CD4-positive, alpha-beta T cell treated with Interleukin-10 for 1 hour (primary cell): ENCODE results near the gene PDE5A.
"Not testable (repeated sequence)": the region's sequence is repeated elsewhere in the genome, so short reads cannot be mapped to it uniquely, and the experiment has no call there.

Experiments used
- DNase-seq: peaks from one replicate; pipeline ENCODE4 v3.0.0-alpha.2; 2020

PDE5A gene

DNA sequence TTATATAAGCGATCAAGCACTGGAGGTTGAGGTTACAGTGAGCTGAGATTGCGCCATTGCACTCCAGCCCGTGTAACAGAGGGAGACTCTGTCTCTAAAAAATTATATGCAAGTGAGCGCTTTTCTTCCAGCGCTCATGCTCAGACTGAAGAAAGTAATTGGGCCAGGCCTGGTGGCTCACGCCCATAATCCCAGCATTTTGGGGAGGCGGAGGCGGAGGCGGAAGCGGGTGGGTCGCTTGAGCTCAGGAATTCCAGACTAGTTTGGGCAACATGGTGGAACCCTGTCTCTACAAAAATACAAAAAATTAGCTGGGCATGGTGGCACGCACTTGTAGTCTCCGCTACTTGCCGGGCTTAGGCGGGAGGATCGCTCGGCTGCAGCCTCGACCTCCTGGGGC lies 172.9 kb downstream of the PDE5A start:
- not testable (repeated sequence) for DNase-seq

DNA sequence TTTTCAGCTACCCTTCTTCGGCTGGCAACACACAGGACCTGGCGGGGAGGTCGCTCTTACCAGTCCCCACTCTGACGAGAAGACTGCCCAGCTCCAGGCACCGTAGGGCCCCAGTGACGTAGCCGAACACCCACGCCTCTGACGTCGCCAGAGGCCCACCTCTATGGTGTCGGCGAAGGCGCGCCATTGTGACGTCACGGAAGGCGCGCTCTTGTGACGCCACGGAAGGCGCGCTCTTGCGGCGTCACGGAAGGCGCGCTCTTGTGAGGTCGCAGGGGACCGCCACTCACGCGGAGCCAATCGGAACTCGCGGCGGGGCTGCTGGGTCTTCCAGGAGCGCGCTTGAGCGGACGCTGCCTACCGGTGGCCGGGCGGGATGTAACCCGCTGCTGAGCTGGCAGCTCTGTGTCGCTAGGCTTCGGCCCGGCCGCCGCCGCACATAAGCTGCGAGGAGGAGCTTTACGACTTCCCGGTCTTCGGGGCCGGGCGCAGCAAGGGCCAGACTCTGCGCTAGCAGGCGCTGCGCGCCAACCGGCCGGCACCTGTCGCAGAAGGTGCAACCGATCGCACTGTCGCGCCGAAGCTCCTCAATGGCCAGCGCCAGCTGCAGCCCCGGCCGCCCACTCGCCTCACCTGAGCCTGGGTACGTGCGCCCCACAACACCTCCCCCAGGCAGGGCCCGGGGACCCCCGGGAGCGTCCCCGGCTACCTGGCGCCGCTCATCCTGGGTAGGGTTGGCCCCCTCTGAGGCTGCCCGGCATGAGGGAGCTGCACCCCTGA lies 173.9 kb downstream of the PDE5A start:
- DNase-seq: peak; percentile 98

DNA sequence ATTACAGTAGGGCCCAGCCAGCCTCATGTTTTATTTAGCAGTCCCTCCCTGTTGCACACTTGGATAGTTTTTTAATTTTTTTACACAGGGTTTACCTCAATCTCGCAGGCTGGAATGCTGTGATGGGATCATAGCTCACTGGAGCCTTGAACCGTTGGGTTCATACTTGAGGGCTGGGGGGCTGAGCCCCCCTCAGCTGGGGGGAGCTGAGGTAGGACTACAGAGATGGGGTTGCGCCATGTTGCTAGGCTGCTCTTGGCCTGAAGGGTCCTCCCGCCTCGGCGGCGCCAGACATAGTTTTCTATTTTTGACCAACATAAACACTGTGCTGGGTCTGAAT lies 174.5 kb downstream of the PDE5A start:
- not testable (repeated sequence) for DNase-seq

DNA sequence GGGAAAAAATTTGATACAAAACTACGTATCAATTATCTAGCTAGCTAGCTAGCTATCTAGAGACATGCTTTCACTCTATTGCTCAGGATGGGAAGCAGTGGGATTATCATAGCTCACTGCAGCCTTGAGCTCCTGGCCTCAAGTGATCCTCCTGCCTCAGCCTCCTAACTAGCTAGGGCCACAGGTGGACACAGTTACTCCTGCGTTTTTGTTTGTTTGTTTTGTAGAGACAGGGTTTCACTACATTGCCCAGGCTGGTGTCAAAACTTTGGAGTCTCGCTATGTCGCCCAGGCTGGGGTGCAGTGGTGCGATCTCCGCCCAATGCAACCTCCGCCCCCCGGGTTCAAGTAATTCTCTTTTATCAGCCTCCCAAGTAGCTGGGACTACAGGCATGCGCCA lies 175.3 kb downstream of the PDE5A start:
- DNase-seq: not testable (repeated sequence)

DNA sequence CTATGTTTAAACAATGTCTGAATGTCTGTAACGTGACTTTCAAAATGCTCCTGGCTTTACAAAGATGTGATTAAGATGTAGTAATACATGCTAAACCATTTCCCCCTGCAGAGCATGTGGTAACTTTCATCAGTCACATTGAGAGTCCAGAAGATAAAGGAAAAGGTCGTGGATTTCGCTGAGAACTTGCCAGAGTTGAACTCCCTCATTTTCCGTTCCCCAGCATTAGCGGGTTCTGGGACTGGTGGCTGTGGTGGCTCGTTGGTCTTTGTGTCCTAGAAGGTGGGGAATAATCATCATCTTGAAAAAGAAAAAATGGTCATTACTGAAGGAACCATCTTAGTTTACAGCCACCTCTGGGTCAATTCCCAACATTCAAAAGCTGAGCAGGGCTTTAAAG lies 178.8 kb downstream of the PDE5A start:
- DNase-seq: not testable (repeated sequence)
